Fibroblast of lung (primary cell): ENCODE measurements around the gene MCF2L. TPM values are rescaled to one million over a fixed set of nuclear protein-coding genes. Genes with fewer than 3 reads are reported as not detected.

ENCODE experiments used
- DNase-seq, 2 donors: peaks; one replicate each; pipeline versions ENCODE4 v3.0.0 to v3.0.0-alpha.2; 2010; ENCODE audit warnings: low read depth in 2 of 2
- H2AFZ ChIP-seq: 2 replicates; pipeline ENCODE4 v1.5.1; 2012; ENCODE audit warnings: low read length, control low read depth, inconsistent platforms
- H3K27ac ChIP-seq: 2 replicates; pipeline ENCODE4 v1.5.1; 2011; ENCODE audit warnings: low read length, control low read depth; ENCODE audit not compliant: insufficient read depth
- H3K27me3 ChIP-seq: 2 replicates; pipeline ENCODE4 v1.5.1; 2011; ENCODE audit warnings: mild to moderate bottlenecking, low read length; ENCODE audit not compliant: control insufficient read depth, insufficient read depth
- H3K36me3 ChIP-seq: 2 replicates; pipeline ENCODE4 v1.5.1; 2011; ENCODE audit warnings: low read length; ENCODE audit not compliant: control insufficient read depth, insufficient read depth
- H3K4me1 ChIP-seq: 2 replicates; pipeline ENCODE4 v1.5.1; 2011; ENCODE audit warnings: low read length; ENCODE audit not compliant: control insufficient read depth, insufficient read depth; ENCODE audit errors: extremely low read depth
- H3K4me2 ChIP-seq: 2 replicates; pipeline ENCODE4 v1.5.1; 2011; ENCODE audit warnings: low read length, control low read depth; ENCODE audit not compliant: insufficient read depth; ENCODE audit errors: extremely low read depth
- H3K4me3 ChIP-seq, 4 experiments: fragments of 200-600 bp in 1 of 4; sonication (generic) in 1 of 4; replicated peaks in 1 of 4; 2 replicates each; pipeline ENCODE4 v1.5.1; 2011 to 2016; ENCODE audit warnings: low read length in 4 of 4, low read depth in 3 of 4, mild to moderate bottlenecking in 3 of 4, control low read depth in 2 of 4, inconsistent platforms in 1 of 4, mixed read lengths in 1 of 4; ENCODE audit not compliant: insufficient read depth in 1 of 4; ENCODE audit errors: control extremely low read depth in 1 of 4
- H3K79me2 ChIP-seq: 2 replicates; pipeline ENCODE4 v1.5.1; 2012; ENCODE audit warnings: mild to moderate bottlenecking, low read length, inconsistent platforms; ENCODE audit not compliant: control insufficient read depth, insufficient read depth
- H3K9ac ChIP-seq: 2 replicates; pipeline ENCODE4 v1.5.1; 2011; ENCODE audit warnings: mild to moderate bottlenecking, low read length, control low read depth; ENCODE audit not compliant: insufficient read depth
- H3K9me3 ChIP-seq: 2 replicates; pipeline ENCODE4 v1.5.1; 2012; ENCODE audit warnings: low read depth, low read length; ENCODE audit not compliant: control insufficient read depth, insufficient read depth
- H4K20me1 ChIP-seq: 2 replicates; pipeline ENCODE4 v1.5.1; 2011; ENCODE audit warnings: low read length; ENCODE audit not compliant: control insufficient read depth, insufficient read depth; ENCODE audit errors: extremely low read depth
- CTCF ChIP-seq, 2 donors: IDR thresholded peaks in 1 of 2; conservative IDR thresholded peaks in 1 of 2; 1 replicate in 1 of 2; 2 replicates in 1 of 2; pipeline ENCODE4 v1.5.1; 2011 to 2012; ENCODE audit warnings: low read length in 2 of 2, control low read depth in 1 of 2, inconsistent platforms in 1 of 2, low read depth in 1 of 2, mild to moderate bottlenecking in 1 of 2
- EZH2 ChIP-seq: IDR thresholded peaks from 2 replicates; pipeline ENCODE4 v1.5.1; 2012; ENCODE audit warnings: low read length, control low read depth, mild to moderate bottlenecking; ENCODE audit errors: missing control alignments
- polyA plus RNA-seq, 2 donors: library from polyadenylated mRNA; depleted of rRNA in 1 of 2; stranded (reverse) in 1 of 2; unstranded in 1 of 2; fragments of >200 nt; gene quantifications; 2 replicates each; pipeline ENCODE4 v1.2.1, GENCODE V29; 2011 to 2012; ENCODE audit warnings: missing spikeins in 1 of 2
- total RNA-seq: library from RNA; depleted of rRNA; stranded (reverse); fragments of >200 nt; gene quantifications from 2 replicates; pipeline ENCODE4 v1.2.1, GENCODE V29; 2014

The MCF2L gene
- total and polyA plus RNA-seq, 2 donors (not counting 1 experiment from before 2014, with no cell fraction given) = 0.18 to 3.3 TPM

DNA sequence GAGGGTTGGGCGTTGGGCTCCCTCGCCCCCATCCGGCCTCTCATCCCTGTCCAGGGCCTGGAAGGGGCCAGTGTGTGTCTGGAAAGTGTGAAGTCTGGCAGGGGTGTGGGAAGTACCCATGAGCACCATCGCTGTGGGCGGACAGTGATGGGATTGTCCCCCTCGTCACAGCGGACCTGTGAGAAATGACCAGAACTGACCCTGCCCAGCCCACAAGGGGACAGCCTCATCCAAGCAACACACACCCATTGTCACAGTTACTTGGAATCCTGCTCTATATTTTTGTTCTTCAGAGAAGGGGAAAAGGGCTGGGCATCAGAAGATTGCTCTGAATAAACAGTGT, 18.6 kb downstream of the MCF2L start:
- Histone ChIP-seq H4K20me1 (no peaks in the 10 kb centered on the region), H3K4me1 (no peaks in the 10 kb centered on the region), H3K9me3 (no peaks in the 10 kb centered on the region), H3K27me3 (no peaks in the 10 kb centered on the region), H3K27ac (no peak overlapping the region), H3K36me3 (no peaks in the 10 kb centered on the region), H3K4me2 (no peak overlapping the region), H2AFZ (no peak overlapping the region), H3K79me2 (no peaks in the 10 kb centered on the region), H3K9ac (no peak overlapping the region), H3K4me3 (no peak overlapping the region)
- TF ChIP-seq EZH2 (no peak), CTCF (conservative IDR thresholded peaks at IDR 0.05 in 1 of 2, IDR thresholded peaks at IDR 0.05 in 1 of 2; ENCODE audit: low read depth in 1 of 2, low read length in 2 of 2) (no peak)
- DNase-seq = no peak

DNA sequence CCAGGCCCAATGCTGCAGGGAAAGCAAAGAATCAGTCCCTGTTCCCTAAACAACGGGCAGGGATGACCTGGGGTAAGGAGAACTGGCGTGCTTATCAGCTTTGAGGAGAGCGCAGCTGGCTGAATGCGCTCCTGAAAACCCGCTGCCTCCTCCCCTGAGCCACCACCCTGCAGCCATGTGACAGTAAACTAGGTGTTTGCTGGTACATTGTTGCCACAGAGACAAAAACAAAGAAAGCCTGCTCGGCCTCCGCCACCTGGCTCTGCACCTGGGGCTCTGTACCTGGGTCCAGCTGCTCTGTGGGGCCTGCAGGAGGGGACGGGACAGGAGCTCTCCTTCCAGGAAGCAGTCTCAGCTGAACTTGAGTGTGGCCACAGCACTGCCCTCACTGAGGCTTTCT, 21.8 kb downstream of the MCF2L start:
- H3K9ac ChIP-seq = no peak overlapping the region
- H3K4me1 ChIP-seq = no peaks in the 10 kb centered on the region
- DNase-seq = no peak
- H3K79me2 ChIP-seq = no peaks in the 10 kb centered on the region
- H3K4me2 ChIP-seq = no peak overlapping the region
- no peak overlapping the region for H3K4me3 ChIP-seq
- no peak overlapping the region for H2AFZ ChIP-seq
- no peaks in the 10 kb centered on the region for H3K9me3 ChIP-seq
- TF ChIP-seq CTCF (conservative IDR thresholded peaks at IDR 0.05 in 1 of 2, IDR thresholded peaks at IDR 0.05 in 1 of 2; ENCODE audit: low read depth in 1 of 2, low read length in 2 of 2) (no peak), EZH2 (no peak)
- no peaks in the 10 kb centered on the region for H3K27me3 ChIP-seq
- no peaks in the 10 kb centered on the region for H3K36me3 ChIP-seq
- no peaks in the 10 kb centered on the region for H4K20me1 ChIP-seq
- H3K27ac ChIP-seq = no peak overlapping the region

- Histone ChIP-seq H3K9ac (no peak overlapping the region), H3K27ac (no peak overlapping the region), H3K79me2 (no peaks in the 10 kb centered on the region), H2AFZ (no peak overlapping the region), H3K9me3 (no peaks in the 10 kb centered on the region), H3K4me2 (no peak overlapping the region), H4K20me1 (no peaks in the 10 kb centered on the region), H3K27me3 (no peaks in the 10 kb centered on the region), H3K4me1 (no peaks in the 10 kb centered on the region), H3K36me3 (no peaks in the 10 kb centered on the region), H3K4me3 (no peak overlapping the region)
- DNase-seq = no peak
- no peak for TF ChIP-seq CTCF (conservative IDR thresholded peaks at IDR 0.05 in 1 of 2, IDR thresholded peaks at IDR 0.05 in 1 of 2; ENCODE audit: low read depth in 1 of 2, low read length in 2 of 2)
- no peak for TF ChIP-seq EZH2
Measured at GRCh38 chr13:112991609-112992008, 22.6 kb downstream of the MCF2L start.
